Measurements from ENCODE around the gene NKIRAS2. TPM values are rescaled to one million over a fixed set of nuclear protein-coding genes. Genes with fewer than 3 reads are reported as not detected.

NKIRAS2 gene
- total and polyA plus RNA-seq, 10 donors: 11.3 to 38.8 (median 22.7) TPM

DNA sequence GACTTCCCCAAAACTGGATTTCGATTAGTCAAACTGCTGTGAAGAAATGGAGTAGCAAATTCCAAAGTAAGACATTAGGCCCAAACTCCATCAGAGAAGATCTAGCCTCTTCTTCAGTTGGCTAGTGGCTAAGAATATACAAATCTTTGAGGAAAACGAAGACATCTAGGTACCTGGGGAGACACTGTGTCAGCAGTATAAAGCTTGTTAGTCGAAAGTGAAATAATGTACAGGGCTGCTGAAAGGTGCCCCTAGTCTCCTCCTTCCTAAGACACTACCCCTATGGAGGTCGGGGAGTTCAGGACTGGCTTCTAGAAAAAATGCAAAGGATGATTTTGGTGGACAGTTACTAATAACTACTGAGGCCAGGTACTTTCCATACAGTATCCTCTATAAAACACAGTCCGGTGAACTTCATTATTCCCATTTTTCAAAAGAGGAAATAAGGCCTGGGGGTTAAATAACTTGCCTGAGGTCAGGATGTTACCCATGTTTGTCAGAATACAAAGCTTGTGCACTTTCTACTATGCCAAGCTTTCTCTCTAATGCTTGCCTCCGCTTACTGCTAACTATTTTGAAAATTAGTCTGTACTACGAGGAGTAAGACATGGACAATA, 17.6 kb upstream of the NKIRAS2 start:
- no peak overlapping the region for H3K4me3 ChIP-seq
- peaks cover 0 to 80% (median 48%) of the 10 kb centered on the region in 6 donors for H3K4me1 ChIP-seq
- no peaks in the 10 kb centered on the region for H3K27me3 ChIP-seq (replicated peaks in 1 of 7)
- H3K36me3 ChIP-seq: peaks cover 2 to 66% (median 47%) of the 10 kb centered on the region in 6 donors
- TF ChIP-seq POLR2AphosphoS5 (IDR thresholded peaks at IDR 0.05) (no peak), POLR2A (IDR thresholded peaks at IDR 0.05) (no peak)
- TF ChIP-seq, protein P1, sequence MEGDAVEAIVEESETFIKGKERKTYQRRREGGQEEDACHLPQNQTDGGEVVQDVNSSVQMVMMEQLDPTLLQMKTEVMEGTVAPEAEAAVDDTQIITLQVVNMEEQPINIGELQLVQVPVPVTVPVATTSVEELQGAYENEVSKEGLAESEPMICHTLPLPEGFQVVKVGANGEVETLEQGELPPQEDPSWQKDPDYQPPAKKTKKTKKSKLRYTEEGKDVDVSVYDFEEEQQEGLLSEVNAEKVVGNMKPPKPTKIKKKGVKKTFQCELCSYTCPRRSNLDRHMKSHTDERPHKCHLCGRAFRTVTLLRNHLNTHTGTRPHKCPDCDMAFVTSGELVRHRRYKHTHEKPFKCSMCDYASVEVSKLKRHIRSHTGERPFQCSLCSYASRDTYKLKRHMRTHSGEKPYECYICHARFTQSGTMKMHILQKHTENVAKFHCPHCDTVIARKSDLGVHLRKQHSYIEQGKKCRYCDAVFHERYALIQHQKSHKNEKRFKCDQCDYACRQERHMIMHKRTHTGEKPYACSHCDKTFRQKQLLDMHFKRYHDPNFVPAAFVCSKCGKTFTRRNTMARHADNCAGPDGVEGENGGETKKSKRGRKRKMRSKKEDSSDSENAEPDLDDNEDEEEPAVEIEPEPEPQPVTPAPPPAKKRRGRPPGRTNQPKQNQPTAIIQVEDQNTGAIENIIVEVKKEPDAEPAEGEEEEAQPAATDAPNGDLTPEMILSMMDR (IDR thresholded peaks at IDR 0.05 in 8 of 11, conservative IDR thresholded peaks at IDR 0.05 in 3 of 11): no peak
- WGBS, 5 donors: 81 to 88% (median 82%) methylated on average over 7 of the region's 7 CpGs
- no peaks in the 10 kb centered on the region for H3K9me3 ChIP-seq
- no peak overlapping the region for H3K27ac ChIP-seq
- no peak for DNase-seq
- intact Hi-C loops (cut with DNase I; ENCODE audit: low total_unique reads): no loop called here

DNA sequence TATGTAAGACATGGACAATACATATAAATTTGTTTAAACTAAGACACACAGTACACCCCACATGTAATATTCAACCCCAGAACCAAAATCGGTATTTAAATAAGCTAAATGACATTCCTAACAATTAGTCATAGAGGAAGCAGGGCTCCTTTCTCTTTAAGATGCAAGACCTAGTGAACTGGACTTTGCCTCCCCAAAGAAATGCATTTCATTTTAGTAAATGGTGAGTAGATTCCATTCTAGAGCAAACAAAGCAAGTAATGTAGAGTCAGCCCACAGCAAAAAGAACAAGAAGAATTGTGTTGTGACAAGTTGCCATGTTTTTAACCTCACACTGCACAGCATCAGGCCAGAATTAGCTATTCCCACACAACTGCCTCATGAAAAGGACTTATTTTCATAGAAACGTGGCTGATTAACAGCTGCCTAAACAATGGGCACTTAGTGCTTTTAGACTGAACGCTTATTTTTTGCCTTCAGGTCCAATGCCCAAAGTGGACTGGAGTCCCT, 17.0 kb upstream of the NKIRAS2 start:
- peaks cover 0 to 81% (median 51%) of the 10 kb centered on the region in 6 donors for H3K4me1 ChIP-seq
- no peaks in the 10 kb centered on the region for H3K27me3 ChIP-seq (replicated peaks in 1 of 7)
- intact Hi-C loops (cut with DNase I; ENCODE audit: low total_unique reads): no loop called here
- DNase-seq: no peak
- no peak for TF ChIP-seq POLR2AphosphoS5 (IDR thresholded peaks at IDR 0.05)
- TF ChIP-seq, protein P1 (IDR thresholded peaks at IDR 0.05 in 8 of 11, conservative IDR thresholded peaks at IDR 0.05 in 3 of 11): no peak
- TF ChIP-seq POLR2A (IDR thresholded peaks at IDR 0.05): no peak
- H3K9me3 ChIP-seq: no peaks in the 10 kb centered on the region
- peaks cover 2 to 60% (median 41%) of the 10 kb centered on the region in 6 donors for H3K36me3 ChIP-seq
- no peak overlapping the region for H3K4me3 ChIP-seq
- peak overlapping the region in 1 of 8 donors; percentile 18 for H3K27ac ChIP-seq
- WGBS, 5 donors: 81 to 91% (median 86%) methylated on average over 3 of the region's 3 CpGs

DNA sequence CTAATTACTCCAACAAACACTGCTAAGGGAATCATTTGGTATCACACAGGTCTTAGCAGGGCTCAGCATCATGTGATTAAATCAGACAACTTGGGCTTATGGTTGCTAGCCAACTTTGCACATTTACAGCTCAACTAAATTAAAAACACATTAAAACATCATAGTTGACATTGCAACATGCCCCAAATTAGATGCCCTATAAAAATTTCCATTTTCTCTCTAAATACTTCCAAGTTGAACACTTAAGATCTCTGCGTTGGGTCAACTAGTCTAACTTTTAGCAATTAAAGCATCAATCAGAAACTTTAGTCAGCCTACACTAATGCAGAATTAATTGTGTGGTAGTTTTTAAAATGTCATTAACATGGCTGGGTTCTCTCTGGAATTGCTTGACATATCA, 14.7 kb upstream of the NKIRAS2 start:
- TF ChIP-seq, protein P1 (IDR thresholded peaks at IDR 0.05 in 8 of 11, conservative IDR thresholded peaks at IDR 0.05 in 3 of 11): no peak
- TF ChIP-seq POLR2A (IDR thresholded peaks at IDR 0.05) (no peak), POLR2AphosphoS5 (IDR thresholded peaks at IDR 0.05) (no peak)
- no peaks in the 10 kb centered on the region for H3K27me3 ChIP-seq (replicated peaks in 1 of 7)
- no peak overlapping the region for H3K4me3 ChIP-seq
- 78 to 84% (median 81%) methylated on average over 1 of the region's 1 CpG for WGBS, 5 donors
- intact Hi-C loops (cut with DNase I; ENCODE audit: low total_unique reads): no loop called here
- H3K36me3 ChIP-seq: peaks cover 0 to 58% (median 20%) of the 10 kb centered on the region in 6 donors
- DNase-seq: no peak
- peaks cover 7 to 97% (median 66%) of the 10 kb centered on the region in 6 donors for H3K4me1 ChIP-seq
- no peaks in the 10 kb centered on the region for H3K9me3 ChIP-seq
- no peak overlapping the region for H3K27ac ChIP-seq

DNA sequence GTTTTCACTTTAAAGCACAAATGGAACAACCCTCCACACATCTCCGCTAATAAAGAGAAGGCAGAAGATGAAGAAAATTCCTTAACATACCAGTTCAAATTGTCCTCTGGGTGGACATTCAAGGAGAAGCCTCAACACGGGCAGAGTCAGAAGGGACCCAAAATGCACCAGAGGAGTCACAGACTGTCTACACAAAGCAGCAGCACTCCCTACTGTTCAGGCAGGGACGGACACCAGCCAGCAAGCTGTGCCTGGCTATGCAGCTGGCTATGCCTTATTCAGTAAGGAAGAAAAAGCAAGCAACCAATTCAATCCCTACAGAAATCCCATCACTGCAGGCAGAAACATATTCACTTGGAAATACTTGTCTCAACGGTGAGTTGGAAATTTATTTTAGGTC, 10.7 kb upstream of the NKIRAS2 start:
- 75 to 85% (median 79%) methylated on average over 4 of the region's 4 CpGs for WGBS, 5 donors
- H3K9me3 ChIP-seq: no peaks in the 10 kb centered on the region
- no peak for DNase-seq
- H3K36me3 ChIP-seq: peaks cover 0 to 34% (median 0%) of the 10 kb centered on the region in 6 donors
- H3K4me3 ChIP-seq: no peak overlapping the region
- H3K4me1 ChIP-seq: peaks cover 25 to 97% (median 80%) of the 10 kb centered on the region in 6 donors
- H3K27ac ChIP-seq: no peak overlapping the region
- intact Hi-C loops (cut with DNase I; ENCODE audit: low total_unique reads): no loop called here
- H3K27me3 ChIP-seq (replicated peaks in 1 of 7): no peaks in the 10 kb centered on the region
- TF ChIP-seq, protein P1 (IDR thresholded peaks at IDR 0.05 in 8 of 11, conservative IDR thresholded peaks at IDR 0.05 in 3 of 11): peak in 1 of 11 experiments; percentile 14
- TF ChIP-seq POLR2AphosphoS5 (IDR thresholded peaks at IDR 0.05): no peak
